ENCODE data around the gene PARP1.
A peak's percentile ranks its signal among the peaks of the same experiment; 100 is the strongest.

DNA sequence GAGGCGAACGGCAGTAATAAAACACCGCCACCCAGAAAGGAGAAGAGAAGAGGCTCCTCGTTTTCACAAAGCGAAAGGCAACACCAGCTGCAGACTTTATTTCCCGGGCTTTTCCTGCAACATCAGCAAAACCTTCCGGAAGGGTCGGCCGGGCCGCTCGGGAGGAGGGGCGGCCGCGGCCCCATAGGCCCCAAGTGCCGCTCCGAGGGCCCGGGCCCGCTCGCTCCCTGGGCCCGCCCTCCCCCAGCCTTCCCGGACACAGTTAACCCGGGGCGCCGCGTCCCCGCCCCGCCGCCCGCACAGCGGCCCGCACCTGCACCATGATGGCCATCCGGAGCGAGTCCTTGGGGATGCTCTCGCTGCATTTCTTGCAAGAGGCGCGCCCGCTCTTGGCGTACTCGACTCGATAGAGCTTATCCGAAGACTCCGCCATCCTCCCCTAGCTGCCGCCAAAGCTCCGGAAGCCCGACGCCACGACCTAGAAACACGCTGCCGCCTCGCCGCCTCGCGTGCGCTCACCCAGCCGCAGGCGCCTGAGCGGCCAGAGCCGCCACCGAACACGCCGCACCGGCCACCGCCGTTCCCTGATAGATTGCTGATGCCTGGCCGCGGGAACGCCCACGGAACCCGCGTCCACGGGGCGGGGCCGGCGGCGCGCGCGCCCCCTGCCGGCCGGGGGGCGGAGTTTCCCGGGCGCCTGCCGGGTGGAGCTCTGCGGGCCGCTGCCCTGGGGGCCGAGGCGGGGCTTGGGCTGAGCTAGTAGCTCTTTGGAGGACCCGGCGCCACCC is at the start of gene PARP1:
- TF ChIP-seq, protein P1, sequence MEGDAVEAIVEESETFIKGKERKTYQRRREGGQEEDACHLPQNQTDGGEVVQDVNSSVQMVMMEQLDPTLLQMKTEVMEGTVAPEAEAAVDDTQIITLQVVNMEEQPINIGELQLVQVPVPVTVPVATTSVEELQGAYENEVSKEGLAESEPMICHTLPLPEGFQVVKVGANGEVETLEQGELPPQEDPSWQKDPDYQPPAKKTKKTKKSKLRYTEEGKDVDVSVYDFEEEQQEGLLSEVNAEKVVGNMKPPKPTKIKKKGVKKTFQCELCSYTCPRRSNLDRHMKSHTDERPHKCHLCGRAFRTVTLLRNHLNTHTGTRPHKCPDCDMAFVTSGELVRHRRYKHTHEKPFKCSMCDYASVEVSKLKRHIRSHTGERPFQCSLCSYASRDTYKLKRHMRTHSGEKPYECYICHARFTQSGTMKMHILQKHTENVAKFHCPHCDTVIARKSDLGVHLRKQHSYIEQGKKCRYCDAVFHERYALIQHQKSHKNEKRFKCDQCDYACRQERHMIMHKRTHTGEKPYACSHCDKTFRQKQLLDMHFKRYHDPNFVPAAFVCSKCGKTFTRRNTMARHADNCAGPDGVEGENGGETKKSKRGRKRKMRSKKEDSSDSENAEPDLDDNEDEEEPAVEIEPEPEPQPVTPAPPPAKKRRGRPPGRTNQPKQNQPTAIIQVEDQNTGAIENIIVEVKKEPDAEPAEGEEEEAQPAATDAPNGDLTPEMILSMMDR (conservative IDR thresholded peaks at IDR 0.05) = peak; percentile 43
- TF ChIP-seq EZH2 (IDR thresholded peaks at IDR 0.05; ENCODE audit: low read depth) = no peak

Data from PC-9 (cell line).